Tibial nerve (tissue), 4 donors: Measurements from ENCODE around the gene ARHGAP23. TPM values are rescaled to one million over a fixed set of nuclear protein-coding genes. Genes with fewer than 3 reads are reported as not detected.

Experiments used
- DNase-seq, 2 donors: peaks; one replicate each; pipeline ENCODE4 v3.0.0-alpha.2; 2019; ENCODE audit warnings: low spot score in 2 of 2
- H3K27ac ChIP-seq, 4 donors: fragments of 200-600 bp; sonication (generic) in 3 of 4; one replicate each; pipeline ENCODE4 v1.5.1; 2017 to 2019; ENCODE audit warnings: mild to moderate bottlenecking in 1 of 4
- H3K27me3 ChIP-seq, 2 donors: fragments of 200-600 bp; sonication (generic) in 1 of 2; one replicate each; pipeline versions ENCODE4 v1.5.1 to v1.6.0; 2017 to 2019
- H3K36me3 ChIP-seq, 3 donors: fragments of 200-600 bp; sonication (generic); one replicate each; pipeline ENCODE4 v1.5.1; 2018 to 2019
- H3K4me1 ChIP-seq, 4 donors: fragments of 200-600 bp; sonication (generic) in 3 of 4; one replicate each; pipeline ENCODE4 v1.5.1; 2017 to 2019
- H3K4me3 ChIP-seq, 4 donors: fragments of 200-600 bp; sonication (generic) in 3 of 4; one replicate each; pipeline ENCODE4 v1.5.1; 2017 to 2019; ENCODE audit warnings: mild to moderate bottlenecking in 1 of 4, moderate library complexity in 1 of 4
- H3K9me3 ChIP-seq, 4 donors: fragments of 200-600 bp; sonication (generic) in 3 of 4; one replicate each; pipeline ENCODE4 v1.5.1; 2017 to 2019
- CTCF ChIP-seq, 5 experiments: fragments of 200-600 bp in 3 of 5; fragments of 450-650 bp in 2 of 5; sonication (generic) in 3 of 5; IDR thresholded peaks; one replicate each; pipeline ENCODE4 v1.5.1; 2016 to 2019; ENCODE audit warnings: antibody characterized with exemption in 5 of 5, mild to moderate bottlenecking in 3 of 5, moderate library complexity in 2 of 5
- EP300 ChIP-seq, 2 donors: sonication (generic); formaldehyde crosslinking; IDR thresholded peaks; one replicate each; pipeline ENCODE4 v1.6.1; 2017; ENCODE audit warnings: antibody characterized with exemption in 2 of 2, mild to moderate bottlenecking in 1 of 2
- POLR2A ChIP-seq, 2 donors: fragments of 450-650 bp; IDR thresholded peaks; one replicate each; pipeline ENCODE4 v1.6.1; 2017; ENCODE audit warnings: antibody characterized with exemption in 2 of 2, mild to moderate bottlenecking in 2 of 2, moderate library complexity in 2 of 2
- WGBS, 2 donors: methylation state at CpG; one replicate each; pipeline ENCODE4 v1.1.5; 2018; 5-methylcytosine and 5-hydroxymethylcytosine counted together
- total RNA-seq, 4 donors: library from RNA; depleted of rRNA; stranded (reverse); fragments of >200 nt; gene quantifications; one replicate each; pipeline ENCODE4 v1.1.0, GENCODE V29; 2016

Gene ARHGAP23
- total RNA-seq, 4 donors from 2014 or later: 41.0 to 80.7 (median 65.7) TPM

DNA sequence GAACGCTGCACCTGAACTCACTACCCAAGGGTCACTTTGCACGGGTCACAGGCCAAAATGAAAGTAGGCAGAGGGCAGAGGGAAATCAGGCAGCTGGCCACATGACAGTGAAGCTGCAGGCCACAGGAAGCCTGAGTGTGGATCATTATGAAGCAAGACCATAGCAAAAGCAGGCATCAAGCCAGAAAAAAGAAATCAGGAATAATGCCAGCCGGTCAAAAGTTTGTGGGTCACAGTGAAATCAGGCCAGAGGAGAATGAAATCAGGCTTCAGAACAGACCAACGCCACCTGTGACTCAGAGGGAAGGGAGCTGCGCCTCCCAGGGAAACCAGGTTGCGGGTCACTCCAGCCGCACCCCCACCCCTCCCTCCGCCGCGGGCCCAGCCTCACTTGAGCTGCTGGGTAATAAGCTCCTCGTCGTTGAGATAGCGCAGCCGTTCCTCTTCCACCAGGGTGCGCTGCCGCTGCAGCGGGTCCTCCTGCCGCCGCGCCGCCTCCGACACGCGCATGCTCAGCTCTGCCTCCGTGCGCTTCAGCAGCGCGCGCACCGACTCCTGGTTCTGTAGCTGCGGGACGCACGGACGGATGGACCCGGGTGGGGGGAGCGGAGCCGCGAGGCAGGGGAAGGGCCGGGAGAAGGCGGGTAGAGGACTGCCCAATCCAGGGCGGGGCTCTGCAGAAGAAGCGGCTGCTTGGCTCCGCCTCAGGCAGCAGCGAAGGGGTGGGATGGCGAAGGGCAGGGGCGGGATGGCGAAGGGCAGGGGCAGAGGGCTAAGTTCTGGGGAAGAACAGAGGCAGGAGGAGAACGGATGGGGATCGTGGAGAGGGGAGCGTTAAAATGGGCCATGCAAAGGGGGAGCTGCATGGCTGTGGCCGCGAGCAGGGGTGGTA is 129.8 kb downstream of the ARHGAP23 start:
- Histone ChIP-seq H3K4me1 (peaks cover 0 to 31% (median 16%) of the 10 kb centered on the region in 4 donors), H3K27ac (peak overlapping the region in 2 of 4 donors; percentile 58 to 75), H3K27me3 (peaks cover 0 to 30% of the 10 kb centered on the region in 2 donors), H3K36me3 (no peaks in the 10 kb centered on the region), H3K9me3 (no peaks in the 10 kb centered on the region), H3K4me3 (peak overlapping the region; percentile 25 to 55 (median 43))
- DNase-seq: peak; percentile 76 to 81
- peak in 1 of 2 donors; percentile 40 for TF ChIP-seq POLR2A (IDR thresholded peaks at IDR 0.05)
- TF ChIP-seq CTCF (IDR thresholded peaks at IDR 0.05): peak; percentile 89 to 98 (median 94)
- TF ChIP-seq EP300 (IDR thresholded peaks at IDR 0.05): peak in 1 of 2 donors; percentile 42
- 3% methylated on average over 35 to 45 of the region's 52 CpGs for WGBS, 2 donors

GRCh38 chr17:38558728-38559050 is 130.4 kb downstream of the ARHGAP23 start:
- peaks cover 0 to 36% of the 10 kb centered on the region in 2 donors for H3K27me3 ChIP-seq
- TF ChIP-seq CTCF (IDR thresholded peaks at IDR 0.05): no peak
- no peak for TF ChIP-seq EP300 (IDR thresholded peaks at IDR 0.05)
- TF ChIP-seq POLR2A (IDR thresholded peaks at IDR 0.05): no peak
- no peaks in the 10 kb centered on the region for H3K9me3 ChIP-seq
- H3K4me3 ChIP-seq: peak overlapping the region; percentile 25 to 55 (median 43)
- peak in 1 of 2 donors; percentile 6 for DNase-seq
- H3K4me1 ChIP-seq: peaks cover 0 to 36% (median 16%) of the 10 kb centered on the region in 4 donors
- 11 to 16% methylated on average over 8 to 10 of the region's 10 CpGs for WGBS, 2 donors
- H3K27ac ChIP-seq: peak overlapping the region in 2 of 4 donors; percentile 57 to 75
- H3K36me3 ChIP-seq: no peaks in the 10 kb centered on the region

- Histone ChIP-seq H3K27ac (peak overlapping the region in 2 of 4 donors; percentile 57 to 75), H3K36me3 (no peaks in the 10 kb centered on the region), H3K9me3 (no peaks in the 10 kb centered on the region), H3K4me1 (peaks cover 0 to 36% (median 16%) of the 10 kb centered on the region in 4 donors), H3K27me3 (peaks cover 0 to 42% of the 10 kb centered on the region in 2 donors), H3K4me3 (peak overlapping the region; percentile 25 to 55 (median 43))
- WGBS, 2 donors: 41 to 46% methylated on average over 35 to 41 of the region's 44 CpGs
- DNase-seq: peak; percentile 67 to 72
- TF ChIP-seq CTCF (IDR thresholded peaks at IDR 0.05) (peak in 2 of 5 experiments; percentile 21 to 27), EP300 (IDR thresholded peaks at IDR 0.05) (no peak), POLR2A (IDR thresholded peaks at IDR 0.05) (peak in 1 of 2 donors; percentile 45)
These were observed 131.0 kb downstream of the ARHGAP23 start for GRCh38 chr17:38559051-38559879.

DNA sequence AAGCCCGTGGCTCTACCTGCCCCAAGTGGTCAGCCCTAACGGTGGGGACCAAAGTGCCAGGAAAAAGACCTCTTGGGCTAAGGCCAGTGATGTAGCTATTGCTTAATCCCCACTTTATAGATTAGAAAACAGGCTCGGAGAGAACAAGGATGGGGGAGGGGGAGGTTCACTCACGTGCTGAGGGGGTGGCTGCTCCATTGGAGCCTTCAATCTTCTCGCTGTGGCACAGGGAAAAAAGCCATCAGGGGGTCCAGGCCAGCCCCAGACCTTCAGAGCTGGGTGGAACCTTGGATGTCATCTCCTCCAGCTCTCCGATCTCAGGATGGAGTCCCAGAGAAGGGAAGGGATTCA is 131.6 kb downstream of the ARHGAP23 start:
- Histone ChIP-seq H3K27me3 (peaks cover 0 to 47% of the 10 kb centered on the region in 2 donors), H3K9me3 (no peaks in the 10 kb centered on the region), H3K36me3 (no peaks in the 10 kb centered on the region), H3K4me1 (peaks cover 0 to 36% (median 16%) of the 10 kb centered on the region in 4 donors), H3K27ac (no peak overlapping the region), H3K4me3 (peak overlapping the region in 2 of 4 donors; percentile 54 to 55)
- 34 to 51% methylated on average over 5 to 6 of the region's 6 CpGs for WGBS, 2 donors
- no peak for DNase-seq
- TF ChIP-seq POLR2A (IDR thresholded peaks at IDR 0.05) (no peak), EP300 (IDR thresholded peaks at IDR 0.05) (no peak), CTCF (IDR thresholded peaks at IDR 0.05) (no peak)
